ENCODE measurements around the gene TMEM232. TPM values are rescaled to one million over a fixed set of nuclear protein-coding genes. Genes with fewer than 3 reads are reported as not detected.
"Not testable (repeated sequence)": the region's sequence is repeated elsewhere in the genome, so short reads cannot be mapped to it uniquely, and the experiment has no call there.

The TMEM232 gene
- total and polyA plus RNA-seq, 4 donors: 3.4 to 28.3 (median 9.3) TPM

DNA sequence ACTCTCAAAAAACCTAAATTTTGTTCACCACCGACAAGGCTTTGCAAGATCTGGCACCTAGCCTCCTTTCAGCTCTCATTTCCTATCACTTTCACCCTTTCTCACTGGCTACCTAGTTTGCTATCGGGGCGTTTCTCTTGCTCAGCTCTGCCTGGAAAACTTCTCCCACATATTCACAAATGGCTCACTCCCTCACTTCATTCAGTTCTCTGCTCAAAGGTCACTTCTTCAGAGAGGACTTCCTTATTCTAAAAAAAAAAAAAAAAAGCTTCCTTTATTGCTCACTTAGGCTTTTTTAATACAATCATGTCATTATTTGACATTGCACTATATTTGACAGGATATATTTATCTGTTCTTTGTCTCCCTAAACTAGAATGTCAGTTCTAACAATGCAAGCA, 10.3 kb upstream of the TMEM232 start:
- TF ChIP-seq, protein P1, sequence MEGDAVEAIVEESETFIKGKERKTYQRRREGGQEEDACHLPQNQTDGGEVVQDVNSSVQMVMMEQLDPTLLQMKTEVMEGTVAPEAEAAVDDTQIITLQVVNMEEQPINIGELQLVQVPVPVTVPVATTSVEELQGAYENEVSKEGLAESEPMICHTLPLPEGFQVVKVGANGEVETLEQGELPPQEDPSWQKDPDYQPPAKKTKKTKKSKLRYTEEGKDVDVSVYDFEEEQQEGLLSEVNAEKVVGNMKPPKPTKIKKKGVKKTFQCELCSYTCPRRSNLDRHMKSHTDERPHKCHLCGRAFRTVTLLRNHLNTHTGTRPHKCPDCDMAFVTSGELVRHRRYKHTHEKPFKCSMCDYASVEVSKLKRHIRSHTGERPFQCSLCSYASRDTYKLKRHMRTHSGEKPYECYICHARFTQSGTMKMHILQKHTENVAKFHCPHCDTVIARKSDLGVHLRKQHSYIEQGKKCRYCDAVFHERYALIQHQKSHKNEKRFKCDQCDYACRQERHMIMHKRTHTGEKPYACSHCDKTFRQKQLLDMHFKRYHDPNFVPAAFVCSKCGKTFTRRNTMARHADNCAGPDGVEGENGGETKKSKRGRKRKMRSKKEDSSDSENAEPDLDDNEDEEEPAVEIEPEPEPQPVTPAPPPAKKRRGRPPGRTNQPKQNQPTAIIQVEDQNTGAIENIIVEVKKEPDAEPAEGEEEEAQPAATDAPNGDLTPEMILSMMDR (IDR thresholded peaks at IDR 0.05; ENCODE audit: control extremely low read depth, extremely low read depth): no peak
- 74 to 87% methylated on average over 3 of the region's 3 CpGs for WGBS, 2 donors
- no peak overlapping the region for H3K27ac ChIP-seq (ENCODE audit: low read depth in 1 of 2, low read length in 1 of 2)

DNA sequence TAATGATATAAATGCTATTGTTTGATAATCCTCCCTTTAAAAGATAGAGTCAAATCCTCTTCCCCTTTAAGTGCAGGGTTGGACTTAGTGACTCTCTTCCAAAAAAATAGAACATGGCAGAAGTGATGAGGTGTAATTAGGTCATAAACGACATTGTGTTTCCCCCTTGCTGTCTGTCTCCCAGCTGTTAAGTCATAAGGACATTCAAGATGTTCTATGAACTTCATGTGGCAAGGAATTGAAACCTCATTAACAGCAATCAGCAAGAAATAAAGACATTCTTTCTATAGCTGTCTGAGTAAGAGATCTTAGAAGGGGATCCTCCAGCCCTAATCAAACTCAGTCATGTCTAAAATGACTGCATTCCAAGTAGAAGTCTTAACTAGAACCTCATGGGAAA, 9.1 kb upstream of the TMEM232 start:
- TF ChIP-seq, protein P1 (IDR thresholded peaks at IDR 0.05; ENCODE audit: control extremely low read depth, extremely low read depth): no peak
- no peaks in the 10 kb centered on the region for H3K27me3 ChIP-seq (ENCODE audit: control insufficient read depth in 3 of 3, insufficient read depth in 3 of 3, low read length in 2 of 3)
- WGBS, 2 donors: 56 to 85% methylated on average over 1 of the region's 1 CpG

More for the DNA sequence above, 10.3 kb upstream of the TMEM232 start:
- Histone ChIP-seq H3K4me1 (ENCODE audit: control insufficient read depth in 5 of 5, insufficient read depth in 5 of 5, low read length in 5 of 5) (peaks cover 0 to 20% (median 6%) of the 10 kb centered on the region in 5 donors), H3K9me3 (ENCODE audit: control insufficient read depth in 4 of 4, insufficient read depth in 3 of 4, low read length in 3 of 4) (no peaks in the 10 kb centered on the region), H3K36me3 (ENCODE audit: control insufficient read depth in 4 of 4, insufficient read depth in 4 of 4, low read length in 4 of 4) (no peaks in the 10 kb centered on the region), H3K9ac (ENCODE audit: insufficient read depth in 1 of 2, low read length in 2 of 2) (no peak overlapping the region), H3K27me3 (ENCODE audit: control insufficient read depth in 3 of 3, insufficient read depth in 3 of 3, low read length in 2 of 3) (no peaks in the 10 kb centered on the region), H3K4me3 (no peak overlapping the region)
- ATAC-seq (ENCODE audit: insufficient read depth, low FRiP score) (no peak), DNase-seq (no peak)

DNA sequence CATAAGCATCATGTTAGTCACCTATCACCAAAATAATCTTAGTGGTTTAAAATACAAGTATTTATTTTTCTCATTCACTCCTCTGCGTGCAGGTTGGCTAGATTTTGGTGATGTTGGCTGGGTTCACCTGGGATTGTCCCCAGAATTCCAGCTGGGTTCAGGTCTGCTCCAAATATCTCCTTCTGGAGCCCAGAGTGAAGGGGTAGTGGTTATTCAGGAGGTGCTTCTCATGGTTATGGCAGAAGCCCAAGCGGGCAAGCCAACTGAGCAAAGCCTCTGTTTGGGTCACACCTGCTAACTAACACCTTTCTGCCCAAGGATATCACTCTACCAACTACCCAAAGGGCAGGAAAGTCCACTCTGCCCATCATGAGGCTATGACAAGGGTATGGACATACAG, 7.6 kb upstream of the TMEM232 start:
- no peak overlapping the region for H3K4me3 ChIP-seq
- H3K27me3 ChIP-seq (ENCODE audit: control insufficient read depth in 3 of 3, insufficient read depth in 3 of 3, low read length in 2 of 3): no peaks in the 10 kb centered on the region
- H3K27ac ChIP-seq (ENCODE audit: low read depth in 1 of 2, low read length in 1 of 2): no peak overlapping the region
- ATAC-seq (ENCODE audit: insufficient read depth, low FRiP score) (no peak), DNase-seq (no peak)
- TF ChIP-seq, protein P1 (IDR thresholded peaks at IDR 0.05; ENCODE audit: control extremely low read depth, extremely low read depth): no peak
- H3K9me3 ChIP-seq (ENCODE audit: control insufficient read depth in 4 of 4, insufficient read depth in 3 of 4, low read length in 3 of 4): no peaks in the 10 kb centered on the region
- H3K4me1 ChIP-seq (ENCODE audit: control insufficient read depth in 5 of 5, insufficient read depth in 5 of 5, low read length in 5 of 5): peaks cover 0 to 14% (median 0%) of the 10 kb centered on the region in 5 donors
- H3K9ac ChIP-seq (ENCODE audit: insufficient read depth in 1 of 2, low read length in 2 of 2): no peak overlapping the region
- 95 to 96% methylated on average over 2 of the region's 2 CpGs for WGBS, 2 donors
- no peaks in the 10 kb centered on the region for H3K36me3 ChIP-seq (ENCODE audit: control insufficient read depth in 4 of 4, insufficient read depth in 4 of 4, low read length in 4 of 4)

More for the DNA sequence above, 9.1 kb upstream of the TMEM232 start:
- Histone ChIP-seq H3K36me3 (ENCODE audit: control insufficient read depth in 4 of 4, insufficient read depth in 4 of 4, low read length in 4 of 4) (no peaks in the 10 kb centered on the region), H3K4me1 (ENCODE audit: control insufficient read depth in 5 of 5, insufficient read depth in 5 of 5, low read length in 5 of 5) (peaks cover 0 to 20% (median 0%) of the 10 kb centered on the region in 5 donors), H3K27ac (ENCODE audit: low read depth in 1 of 2, low read length in 1 of 2) (no peak overlapping the region), H3K9me3 (ENCODE audit: control insufficient read depth in 4 of 4, insufficient read depth in 3 of 4, low read length in 3 of 4) (no peaks in the 10 kb centered on the region), H3K9ac (ENCODE audit: insufficient read depth in 1 of 2, low read length in 2 of 2) (no peak overlapping the region), H3K4me3 (no peak overlapping the region)
- ATAC-seq (ENCODE audit: insufficient read depth, low FRiP score) (no peak), DNase-seq (peak in 2 of 3 donors; percentile 67 to 78)

DNA sequence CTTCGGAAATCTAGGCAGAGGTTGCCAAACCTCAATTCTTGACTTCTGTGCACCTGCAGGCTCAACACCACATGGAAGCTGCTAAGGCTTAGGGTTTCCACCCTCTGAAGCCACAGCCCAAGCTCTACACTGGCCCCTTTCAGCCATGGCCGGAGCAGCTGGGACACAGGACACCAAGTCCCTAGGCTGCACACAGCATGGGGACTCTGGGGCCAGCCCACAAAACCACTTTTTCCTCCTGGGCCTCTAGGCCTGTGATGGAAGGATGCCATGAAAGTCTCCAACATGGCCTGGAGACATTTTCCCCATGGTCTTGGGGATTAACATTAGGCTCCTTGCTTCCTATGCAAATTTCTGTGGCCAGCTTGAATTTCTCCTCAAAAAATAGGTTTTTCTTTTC, 5.0 kb upstream of the TMEM232 start:
- WGBS, 2 donors: 93 to 94% methylated on average over 2 of the region's 2 CpGs
- not testable (repeated sequence) for DNase-seq; H3K9ac ChIP-seq (ENCODE audit: insufficient read depth in 1 of 2, low read length in 2 of 2)

More for the DNA sequence above, 5.0 kb upstream of the TMEM232 start:
- ATAC-seq (ENCODE audit: insufficient read depth, low FRiP score); H3K36me3 ChIP-seq (ENCODE audit: control insufficient read depth in 4 of 4, insufficient read depth in 4 of 4, low read length in 4 of 4); H3K27me3 ChIP-seq (ENCODE audit: control insufficient read depth in 3 of 3, insufficient read depth in 3 of 3, low read length in 2 of 3); H3K4me3 ChIP-seq; H3K4me1 ChIP-seq (ENCODE audit: control insufficient read depth in 5 of 5, insufficient read depth in 5 of 5, low read length in 5 of 5); H3K9me3 ChIP-seq (ENCODE audit: control insufficient read depth in 4 of 4, insufficient read depth in 3 of 4, low read length in 3 of 4); H3K27ac ChIP-seq (ENCODE audit: low read depth in 1 of 2, low read length in 1 of 2): not testable (repeated sequence)
